NT2/D1 (cell line): ENCODE results near the gene CMTM6.
"Not testable (repeated sequence)": the region's sequence is repeated elsewhere in the genome, so short reads cannot be mapped to it uniquely, and the experiment has no call there.

Experiments
- DNase-seq: peaks from one replicate; pipeline ENCODE4 v3.0.0-alpha.2; 2011; ENCODE audit warnings: low read depth, low spot score
- H3K27me3 ChIP-seq: 2 replicates; pipeline ENCODE4 v1.6.0; 2011; ENCODE audit warnings: mild to moderate bottlenecking; ENCODE audit not compliant: insufficient read length, insufficient read depth
- H3K36me3 ChIP-seq: 2 replicates; pipeline ENCODE4 v1.6.1; 2011; ENCODE audit warnings: mild to moderate bottlenecking, low read length, mixed read lengths; ENCODE audit not compliant: insufficient read depth, insufficient read length
- H3K4me1 ChIP-seq: 2 replicates; pipeline ENCODE4 v1.5.1; 2011; ENCODE audit not compliant: insufficient read depth, insufficient read length
- H3K4me3 ChIP-seq: 2 replicates; pipeline ENCODE4 v1.5.1; 2011; ENCODE audit warnings: low read depth; ENCODE audit not compliant: insufficient read length
- H3K9ac ChIP-seq: 2 replicates; pipeline ENCODE4 v1.6.0; 2011; ENCODE audit warnings: low read depth; ENCODE audit not compliant: insufficient read length
- H3K9me3 ChIP-seq: 2 replicates; pipeline ENCODE4 v1.5.1; 2011; ENCODE audit warnings: mild to moderate bottlenecking, low read length; ENCODE audit not compliant: insufficient read depth
- SUZ12 ChIP-seq: IDR thresholded peaks from 2 replicates; pipeline ENCODE4 v1.6.1; 2011; ENCODE audit not compliant: insufficient read length, insufficient read depth; ENCODE audit errors: extremely low read depth
- YY1 ChIP-seq: IDR thresholded peaks from 2 replicates; pipeline ENCODE4 v1.6.1; 2011; ENCODE audit not compliant: insufficient read length, insufficient read depth
- ZNF274 ChIP-seq: IDR thresholded peaks from 2 replicates; pipeline ENCODE4 v1.6.1; 2011; ENCODE audit warnings: mild to moderate bottlenecking, low read depth, low read length

CMTM6 gene

GRCh38 chr3:32471246-32471645 lies 31.4 kb downstream of the CMTM6 start:
- no peaks in the 10 kb centered on the region for H3K27me3 ChIP-seq
- H3K36me3 ChIP-seq = peaks cover 12% of the 10 kb centered on the region
- no peak overlapping the region for H3K4me3 ChIP-seq
- H3K9ac ChIP-seq = no peak overlapping the region
- no peak for TF ChIP-seq YY1
- TF ChIP-seq SUZ12 = no peak
- TF ChIP-seq ZNF274 = no peak
- H3K9me3 ChIP-seq = no peaks in the 10 kb centered on the region
- H3K4me1 ChIP-seq = no peaks in the 10 kb centered on the region
- DNase-seq = no peak

DNA sequence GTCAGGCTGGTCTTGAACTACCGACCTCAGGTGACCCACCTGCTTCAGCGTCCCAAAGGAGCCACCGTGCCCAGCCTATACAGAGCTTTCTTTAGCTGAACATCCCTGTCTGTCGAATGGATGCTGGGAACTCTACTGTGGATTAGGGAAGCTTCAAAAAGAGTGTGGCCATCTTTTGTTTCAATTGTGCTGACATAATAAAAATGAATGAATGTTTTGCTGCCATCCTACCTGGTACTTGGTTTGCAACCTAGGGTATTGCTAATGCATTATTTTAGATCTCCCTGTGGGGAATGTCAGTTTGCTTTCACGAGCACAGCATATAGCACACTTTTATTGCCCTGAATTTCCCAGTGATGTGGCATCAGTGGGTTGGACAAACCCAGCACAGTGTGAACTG lies 32.3 kb downstream of the CMTM6 start:
- TF ChIP-seq YY1 (no peak), ZNF274 (no peak), SUZ12 (no peak)
- DNase-seq = no peak
- Histone ChIP-seq H3K9me3 (no peaks in the 10 kb centered on the region), H3K36me3 (peaks cover 12% of the 10 kb centered on the region), H3K27me3 (no peaks in the 10 kb centered on the region), H3K4me3 (no peak overlapping the region), H3K4me1 (no peaks in the 10 kb centered on the region), H3K9ac (no peak overlapping the region)

GRCh38 chr3:32469151-32469874 lies 33.3 kb downstream of the CMTM6 start:
- Histone ChIP-seq H3K4me3 (no peak overlapping the region), H3K4me1 (no peaks in the 10 kb centered on the region), H3K36me3 (peaks cover 12% of the 10 kb centered on the region), H3K9ac (peak overlapping the region; percentile 23), H3K9me3 (no peaks in the 10 kb centered on the region), H3K27me3 (no peaks in the 10 kb centered on the region)
- DNase-seq = no peak
- TF ChIP-seq YY1 = no peak
- TF ChIP-seq ZNF274 = no peak
- TF ChIP-seq SUZ12 = no peak

DNA sequence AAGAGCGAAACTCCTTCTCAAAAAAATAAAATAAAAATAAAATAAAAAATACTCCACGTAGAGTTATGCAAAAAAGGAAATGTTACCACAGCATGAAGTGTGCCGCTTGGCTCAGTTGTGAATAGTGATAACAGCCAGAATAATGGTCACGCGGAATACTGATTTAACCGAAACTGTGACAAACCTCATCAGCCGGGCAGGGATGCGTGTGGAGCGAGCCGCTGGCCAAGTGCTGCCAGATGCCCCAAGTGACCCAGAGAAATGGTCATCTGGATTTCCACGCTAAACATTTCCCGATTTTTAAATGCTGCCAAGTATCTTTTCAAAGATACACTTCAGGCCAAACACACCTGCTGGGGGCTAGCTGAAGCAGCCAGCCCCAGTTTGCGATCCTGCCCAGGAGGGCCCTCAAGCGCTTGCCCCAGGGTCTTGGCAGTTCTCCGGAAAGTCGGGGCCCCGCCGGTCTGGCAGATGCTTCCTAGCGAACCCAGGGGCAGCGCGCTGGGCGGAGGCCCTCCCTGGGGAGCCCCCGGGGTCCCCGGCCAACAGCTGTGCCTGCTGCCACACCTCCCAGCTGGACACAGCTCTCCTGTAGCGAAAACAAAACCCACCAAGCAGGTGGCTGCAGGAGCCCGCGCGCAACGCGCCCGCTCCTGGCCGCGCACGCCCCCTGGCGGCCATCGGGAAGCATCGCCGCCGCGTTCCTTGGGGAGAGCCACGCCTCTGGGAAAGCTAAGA lies 35.1 kb downstream of the CMTM6 start:
- Histone ChIP-seq H3K36me3 (peaks cover 8% of the 10 kb centered on the region), H3K27me3 (no peaks in the 10 kb centered on the region), H3K9me3 (no peaks in the 10 kb centered on the region), H3K9ac (no peak overlapping the region), H3K4me3 (no peak overlapping the region), H3K4me1 (no peaks in the 10 kb centered on the region)
- no peak for TF ChIP-seq YY1
- no peak for TF ChIP-seq SUZ12
- no peak for TF ChIP-seq ZNF274
- peak; percentile 64 for DNase-seq

DNA sequence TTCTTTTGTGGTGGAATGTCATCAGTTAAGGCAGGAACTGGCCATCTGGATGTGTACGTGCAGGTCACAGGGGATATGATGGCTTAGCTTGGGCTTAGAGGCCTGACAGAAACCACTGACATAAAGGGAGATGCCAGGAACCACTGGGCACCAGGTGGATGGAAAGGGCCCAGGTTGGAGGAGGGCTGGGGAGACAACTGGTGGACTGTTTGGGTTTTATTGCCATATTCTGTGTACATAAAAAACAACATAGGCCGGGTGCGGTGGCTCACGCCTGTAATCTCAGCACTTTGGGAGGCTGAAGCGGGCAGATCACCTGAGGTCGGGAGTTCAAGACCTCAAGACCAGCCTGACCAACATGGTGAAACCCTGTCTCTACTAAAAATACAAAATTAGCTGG lies 35.8 kb downstream of the CMTM6 start:
- not testable (repeated sequence) for DNase-seq, H3K27me3 ChIP-seq, H3K9ac ChIP-seq, H3K9me3 ChIP-seq, H3K36me3 ChIP-seq, H3K4me3 ChIP-seq, H3K4me1 ChIP-seq

DNA sequence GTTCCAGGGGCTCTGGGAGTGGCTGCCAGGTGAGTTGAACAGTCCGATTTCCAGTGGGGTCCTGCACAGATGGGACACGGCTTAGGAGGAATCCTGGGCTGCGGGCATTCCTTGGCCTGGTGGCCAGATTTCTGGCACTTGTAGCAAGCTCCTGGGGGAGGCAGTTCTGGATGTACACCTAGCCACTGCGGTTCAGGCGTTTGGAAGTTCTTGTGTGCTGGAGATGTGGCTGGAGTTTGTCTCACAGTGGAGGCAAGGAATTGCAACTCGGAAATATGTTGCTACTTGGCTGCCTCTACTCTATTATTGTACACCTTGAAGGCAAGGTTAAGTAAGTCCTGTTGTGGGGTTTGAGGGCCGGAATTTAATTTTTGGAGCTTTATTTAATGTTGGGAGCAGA lies 37.9 kb downstream of the CMTM6 start:
- not testable (repeated sequence) for H3K27me3 ChIP-seq, H3K4me1 ChIP-seq, H3K4me3 ChIP-seq, H3K9me3 ChIP-seq, H3K9ac ChIP-seq, H3K36me3 ChIP-seq, DNase-seq

GRCh38 chr3:32463415-32463814 lies 39.2 kb downstream of the CMTM6 start:
- not testable (repeated sequence) for H3K36me3 ChIP-seq, H3K9me3 ChIP-seq, H3K27me3 ChIP-seq, H3K4me3 ChIP-seq, H3K4me1 ChIP-seq, H3K9ac ChIP-seq, DNase-seq

GRCh38 chr3:32462191-32462986 lies 40.3 kb downstream of the CMTM6 start:
- not testable (repeated sequence) for DNase-seq, H3K4me3 ChIP-seq, H3K27me3 ChIP-seq

DNA sequence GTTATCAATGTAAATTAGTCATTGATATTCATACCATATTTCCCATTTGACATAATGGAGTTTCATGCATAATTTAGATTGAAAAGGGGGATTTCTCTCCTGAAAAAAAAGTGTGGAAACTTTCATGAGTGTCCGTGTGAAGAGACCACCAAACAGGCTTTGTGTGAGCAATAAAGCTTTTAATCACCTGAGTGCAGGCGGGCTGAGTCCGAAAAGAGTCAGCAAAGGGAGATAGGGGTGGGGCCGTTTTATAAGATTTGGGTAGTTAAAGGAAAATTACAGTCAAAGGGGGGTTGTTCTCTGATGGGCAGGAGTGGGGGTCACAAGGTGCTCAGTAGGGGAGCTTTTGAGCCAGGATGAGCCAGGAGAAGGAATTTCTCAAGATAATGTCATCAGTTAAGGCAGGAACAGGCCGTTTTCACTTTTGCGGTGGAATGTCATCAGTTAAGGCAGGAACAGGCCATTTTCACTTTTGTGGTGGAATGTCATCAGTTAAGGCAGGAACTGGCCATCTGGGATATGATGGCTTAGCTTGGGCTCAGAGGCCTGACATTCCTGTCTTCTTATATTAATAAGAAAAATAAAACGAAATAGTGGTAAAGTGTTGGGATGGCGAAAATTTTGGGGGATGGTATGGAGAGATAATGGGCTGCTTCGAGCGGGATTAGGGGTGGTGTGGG lies 41.7 kb downstream of the CMTM6 start:
- H3K27me3 ChIP-seq, H3K9ac ChIP-seq, H3K4me3 ChIP-seq, H3K36me3 ChIP-seq, H3K9me3 ChIP-seq: not testable (repeated sequence)
- peak; percentile 15 for DNase-seq
- peaks cover 13% of the 10 kb centered on the region for H3K4me1 ChIP-seq

More at GRCh38 chr3:32462191-32462986, 40.3 kb downstream of the CMTM6 start:
- H3K36me3 ChIP-seq, H3K4me1 ChIP-seq, H3K9ac ChIP-seq, H3K9me3 ChIP-seq: not testable (repeated sequence)
